Measurements from ENCODE around the gene PLSCR5.

GRCh38 chr3:146542978-146543377 is 62.2 kb downstream of the PLSCR5 start:
- no peak for TF ChIP-seq CTCF (IDR thresholded peaks at IDR 0.05)
- no peak for TF ChIP-seq POLR2A (IDR thresholded peaks at IDR 0.05)
